ENCODE measurements around the gene ZFYVE19. TPM values are rescaled to one million over a fixed set of nuclear protein-coding genes. Genes with fewer than 3 reads are reported as not detected.

The ZFYVE19 gene
- total RNA-seq (18.7 TPM), polyA plus RNA-seq (ENCODE audit: insufficient read depth, low read depth, low replicate concordance) (37.5 TPM)
- long read RNA-seq, donor 1 = 0 reads
- long read RNA-seq, donor 2, partial matches to known transcripts = 0 of 1 reads
- long read RNA-seq, donor 2, other reads (novel, unspliced or antisense) = 0 of 1 reads
- long read RNA-seq, donor 3, partial matches to known transcripts = 0 of 1 reads
- long read RNA-seq, donor 3, other reads (novel, unspliced or antisense) = 0 of 1 reads
- long read RNA-seq, donor 4, partial matches to known transcripts = 0 of 2 reads
- long read RNA-seq, donor 4, other reads (novel, unspliced or antisense) = 0 of 2 reads
- long read RNA-seq, donor 5 = 0 reads
- long read RNA-seq, donor 6, partial matches to known transcripts = 0 of 1 reads
- long read RNA-seq, donor 6, other reads (novel, unspliced or antisense) = 0 of 1 reads
- long read RNA-seq, donor 7, transcript ZFYVE19-203 (11 exons, 2,775 nt) = major isoform, 10 of 33 reads
- long read RNA-seq, donor 7, partial matches to known transcripts = 6 of 33 reads
- long read RNA-seq, donor 7, other reads (novel, unspliced or antisense) = 12 of 33 reads
- long read RNA-seq, donor 8, partial matches to known transcripts = 0 of 3 reads
- long read RNA-seq, donor 8, other reads (novel, unspliced or antisense) = 0 of 3 reads
- long read RNA-seq, donor 9, partial matches to known transcripts = 0 of 1 reads
- long read RNA-seq, donor 9, other reads (novel, unspliced or antisense) = 0 of 1 reads
- long read RNA-seq, donor 10, partial matches to known transcripts = 0 of 5 reads
- long read RNA-seq, donor 10, other reads (novel, unspliced or antisense) = 0 of 5 reads

- TF ChIP-seq CTCF (IDR thresholded peaks at IDR 0.05; ENCODE audit: borderline replicate concordance, extremely low read depth, insufficient read depth) = no peak
- peak within 1 kb of the TSS; percentile 92 to 99 (median 98) for H3K4me3 ChIP-seq (ENCODE audit: low read length in 3 of 3)
- H3K9ac ChIP-seq (ENCODE audit: low read length in 3 of 3) = peak within 1 kb of the TSS; percentile 94 to 98 (median 96)
- no peaks in the 10 kb centered on the region for H3K27me3 ChIP-seq (ENCODE audit: control insufficient read depth, insufficient read depth, low read length)
- H3K36me3 ChIP-seq (ENCODE audit: control insufficient read depth in 2 of 3, insufficient read depth in 3 of 3, low read length in 3 of 3) = peaks cover 0 to 5% (median 3%) of the 10 kb centered on the region in 3 donors
- intact Hi-C loops (cut with DNase I) = no loop called here
- DNase-seq (peak; percentile 97 to 99 (median 98)), FAIRE-seq (peak; percentile 37)
- H3K4me1 ChIP-seq (ENCODE audit: control insufficient read depth in 2 of 3, insufficient read depth in 2 of 3, low read depth in 1 of 3, low read length in 3 of 3) = peaks cover 0 to 15% (median 9%) of the 10 kb centered on the region in 3 donors
- no peaks in the 10 kb centered on the region for H3K9me3 ChIP-seq (ENCODE audit: control insufficient read depth in 2 of 3, insufficient read depth in 1 of 3, low read length in 3 of 3)
- H3K27ac ChIP-seq (ENCODE audit: low read depth in 2 of 2, low read length in 2 of 2) = peak within 1 kb of the TSS; percentile 93 to 94
Observed at GRCh38 chr15:40807028-40807887, at the start of gene ZFYVE19, which contains the start of gene DNAJC17. TSS of gene ZFYVE19 (plus strand) at chr15:40807089. CDS start at chr15:40807590, 501 bp downstream. TSS of gene DNAJC17 (minus strand) at chr15:40807473. CDS start at chr15:40807446, 27 bp downstream.

- no peak for FAIRE-seq
- intact Hi-C loops (cut with DNase I) = no loop called here
Observed at GRCh38 chr15:40759961-40760360, 46.9 kb upstream of the ZFYVE19 start.

More at GRCh38 chr15:40759961-40760360, 46.9 kb upstream of the ZFYVE19 start:
- Histone ChIP-seq H3K9me3 (ENCODE audit: control insufficient read depth in 2 of 3, insufficient read depth in 1 of 3, low read length in 3 of 3) (no peaks in the 10 kb centered on the region), H3K4me3 (ENCODE audit: low read length in 3 of 3) (no peak overlapping the region), H3K27ac (ENCODE audit: low read depth in 2 of 2, low read length in 2 of 2) (no peak overlapping the region), H3K4me1 (ENCODE audit: control insufficient read depth in 2 of 3, insufficient read depth in 2 of 3, low read depth in 1 of 3, low read length in 3 of 3) (peaks cover 0 to 10% (median under 1%) of the 10 kb centered on the region in 3 donors), H3K9ac (ENCODE audit: low read length in 3 of 3) (no peak overlapping the region), H3K36me3 (ENCODE audit: control insufficient read depth in 2 of 3, insufficient read depth in 3 of 3, low read length in 3 of 3) (no peaks in the 10 kb centered on the region), H3K27me3 (ENCODE audit: control insufficient read depth, insufficient read depth, low read length) (no peaks in the 10 kb centered on the region)
- DNase-seq = peak in 1 of 5 donors; percentile 6
- no peak for TF ChIP-seq CTCF (IDR thresholded peaks at IDR 0.05; ENCODE audit: borderline replicate concordance, extremely low read depth, insufficient read depth)

Data from kidney (tissue), 22 donors.